Transverse colon (tissue), 4 donors: Measurements from ENCODE around the gene RNF13. TPM values are rescaled to one million over a fixed set of nuclear protein-coding genes. Genes with fewer than 3 reads are reported as not detected.

Source experiments
- DNase-seq: peaks from one replicate; pipeline ENCODE4 v3.0.0-alpha.2; 2019
- H3K27ac ChIP-seq, 4 donors: fragments of 200-600 bp; sonication (generic); 2 replicates each; pipeline ENCODE4 v1.5.1; 2016 to 2018; ENCODE audit warnings: inconsistent platforms in 4 of 4
- H3K27me3 ChIP-seq: fragments of 200-600 bp; sonication (generic); 2 replicates; pipeline ENCODE4 v1.5.1; 2017; ENCODE audit warnings: inconsistent platforms
- H3K36me3 ChIP-seq, 4 donors: fragments of 200-600 bp; sonication (generic); 2 replicates each; pipeline ENCODE4 v1.5.1; 2017 to 2019; ENCODE audit warnings: inconsistent platforms in 4 of 4
- H3K4me1 ChIP-seq, 4 donors: fragments of 200-600 bp; sonication (generic); 2 replicates each; pipeline ENCODE4 v1.5.1; 2017 to 2020; ENCODE audit warnings: inconsistent platforms in 4 of 4
- H3K4me3 ChIP-seq, 4 donors: fragments of 200-600 bp; sonication (generic); 1 replicate in 1 of 4; 2 replicates in 3 of 4; pipeline versions ENCODE4 v1.5.1 to v1.6.1; 2017 to 2019; ENCODE audit warnings: inconsistent platforms in 4 of 4
- H3K9me3 ChIP-seq, 2 donors: fragments of 200-600 bp; sonication (generic); 2 replicates each; pipeline ENCODE4 v1.5.1; 2017 to 2019; ENCODE audit warnings: inconsistent platforms in 2 of 2
- EP300 ChIP-seq: sonication (generic); formaldehyde crosslinking; IDR thresholded peaks from one replicate; pipeline ENCODE4 v1.6.1; 2017; ENCODE audit warnings: antibody characterized with exemption, low read depth
- POLR2A ChIP-seq: fragments of 450-650 bp; IDR thresholded peaks from one replicate; pipeline ENCODE4 v1.6.1; 2016; ENCODE audit warnings: antibody characterized with exemption, mild to moderate bottlenecking, moderate library complexity
- POLR2AphosphoS5 ChIP-seq, 3 donors: sonication (generic); formaldehyde crosslinking; IDR thresholded peaks; one replicate each; pipeline ENCODE4 v1.6.1; 2016; ENCODE audit warnings: antibody characterized with exemption in 3 of 3
- WGBS, 2 donors: methylation state at CpG; one replicate each; pipeline ENCODE4 v1.1.5; 2018; ENCODE audit warnings: low coverage in 1 of 2; 5-methylcytosine and 5-hydroxymethylcytosine counted together
- in situ Hi-C, 4 donors: fragments of 200-750 bp; cut with MboI; loops; one replicate each; pipeline versions ENCODE4 v1.15.0 to v1.15.1; 2017; ENCODE audit warnings: low sequenced_read_pairs in 3 of 4, low pct_ligation_motif_present in 1 of 4, low pct_unique_long_range_greater_than_20kb in 1 of 4
- intact Hi-C: fragments of 100-400 bp; cut with DNase I; formaldehyde crosslinking; loops from one replicate; pipeline ENCODE4 v1.15.1; 2023; ENCODE audit warnings: low total_unique reads
- total RNA-seq, 4 donors: library from RNA; depleted of rRNA; stranded (reverse); fragments of >200 nt; gene quantifications; one replicate each; pipeline ENCODE4 v1.1.0, GENCODE V29; 2016
- TF ChIP-seq, protein P1 (sequence below), 5 experiments: fragments of 200-600 bp in 3 of 5; fragments of 450-650 bp in 2 of 5; sonication (generic) in 3 of 5; IDR thresholded peaks; 1 replicate in 2 of 5; 2 replicates in 3 of 5; pipeline ENCODE4 v1.5.1; 2016 to 2017; ENCODE audit warnings: antibody characterized with exemption in 5 of 5, inconsistent platforms in 3 of 5, mild to moderate bottlenecking in 2 of 5, moderate library complexity in 1 of 5

Gene RNF13
- total RNA-seq, 4 donors from 2014 or later: 18.3 to 68.6 (median 42.8) TPM

DNA sequence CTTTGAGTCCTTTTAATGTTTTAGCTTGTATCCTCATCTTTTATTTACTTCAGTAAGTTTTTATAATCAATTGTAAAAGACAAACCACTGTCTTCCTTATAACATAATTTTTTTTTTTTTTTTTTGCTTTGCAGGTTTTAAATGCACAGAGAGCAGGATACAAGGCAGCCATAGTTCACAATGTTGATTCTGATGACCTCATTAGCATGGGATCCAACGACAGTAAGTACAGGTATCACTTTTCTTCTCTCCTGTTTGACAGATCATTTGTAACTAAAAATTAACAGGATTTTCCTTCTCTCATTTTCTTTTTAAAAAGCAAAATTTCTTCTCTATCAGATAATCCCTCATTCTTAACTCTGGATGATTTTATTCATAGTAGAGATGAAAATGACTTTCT, 82.3 kb downstream of the RNF13 start:
- no peaks in the 10 kb centered on the region for H3K27me3 ChIP-seq
- H3K4me3 ChIP-seq: no peak overlapping the region
- no peaks in the 10 kb centered on the region for H3K9me3 ChIP-seq
- DNase-seq: no peak
- H3K4me1 ChIP-seq: peaks cover 0 to 16% (median 0%) of the 10 kb centered on the region in 4 donors
- intact Hi-C loops: no loop called here
- TF ChIP-seq POLR2AphosphoS5 (IDR thresholded peaks at IDR 0.05) (no peak), POLR2A (no peak)
- TF ChIP-seq, protein P1, sequence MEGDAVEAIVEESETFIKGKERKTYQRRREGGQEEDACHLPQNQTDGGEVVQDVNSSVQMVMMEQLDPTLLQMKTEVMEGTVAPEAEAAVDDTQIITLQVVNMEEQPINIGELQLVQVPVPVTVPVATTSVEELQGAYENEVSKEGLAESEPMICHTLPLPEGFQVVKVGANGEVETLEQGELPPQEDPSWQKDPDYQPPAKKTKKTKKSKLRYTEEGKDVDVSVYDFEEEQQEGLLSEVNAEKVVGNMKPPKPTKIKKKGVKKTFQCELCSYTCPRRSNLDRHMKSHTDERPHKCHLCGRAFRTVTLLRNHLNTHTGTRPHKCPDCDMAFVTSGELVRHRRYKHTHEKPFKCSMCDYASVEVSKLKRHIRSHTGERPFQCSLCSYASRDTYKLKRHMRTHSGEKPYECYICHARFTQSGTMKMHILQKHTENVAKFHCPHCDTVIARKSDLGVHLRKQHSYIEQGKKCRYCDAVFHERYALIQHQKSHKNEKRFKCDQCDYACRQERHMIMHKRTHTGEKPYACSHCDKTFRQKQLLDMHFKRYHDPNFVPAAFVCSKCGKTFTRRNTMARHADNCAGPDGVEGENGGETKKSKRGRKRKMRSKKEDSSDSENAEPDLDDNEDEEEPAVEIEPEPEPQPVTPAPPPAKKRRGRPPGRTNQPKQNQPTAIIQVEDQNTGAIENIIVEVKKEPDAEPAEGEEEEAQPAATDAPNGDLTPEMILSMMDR (IDR thresholded peaks at IDR 0.05): no peak
- 73 to 83% methylated on average over 1 of the region's 1 CpG for WGBS, 2 donors
- in situ Hi-C loops: no loop called here
- H3K27ac ChIP-seq: no peak overlapping the region
- peaks cover 0 to 8% (median 2%) of the 10 kb centered on the region in 4 donors for H3K36me3 ChIP-seq

- in situ Hi-C loops: no loop called here
- no peak overlapping the region for H3K27ac ChIP-seq
- no peak for DNase-seq
- 93 to 94% methylated on average over 2 of the region's 2 CpGs for WGBS, 2 donors
- peaks cover 0 to 8% (median 2%) of the 10 kb centered on the region in 4 donors for H3K36me3 ChIP-seq
- no peaks in the 10 kb centered on the region for H3K27me3 ChIP-seq
- TF ChIP-seq POLR2A (no peak), EP300 (no peak), POLR2AphosphoS5 (IDR thresholded peaks at IDR 0.05) (no peak)
- TF ChIP-seq, protein P1 (IDR thresholded peaks at IDR 0.05): no peak
- H3K4me1 ChIP-seq: peaks cover 0 to 11% (median 0%) of the 10 kb centered on the region in 4 donors
- no peaks in the 10 kb centered on the region for H3K9me3 ChIP-seq
- intact Hi-C loops: no loop called here
- H3K4me3 ChIP-seq: no peak overlapping the region
Measured at GRCh38 chr3:149895769-149896168, 82.8 kb downstream of the RNF13 start.

- intact Hi-C loops (loop anchor here (2.0 kb wide), 1 partner anchor 18 kb away; no protein-coding TSS in a partner anchor), in situ Hi-C loops (no loop called here)
- TF ChIP-seq, protein P1 (IDR thresholded peaks at IDR 0.05): no peak
- TF ChIP-seq EP300 (no peak), POLR2AphosphoS5 (IDR thresholded peaks at IDR 0.05) (no peak), POLR2A (no peak)
- Histone ChIP-seq H3K4me1 (peaks cover 0 to 4% (median 0%) of the 10 kb centered on the region in 4 donors), H3K4me3 (no peak overlapping the region), H3K36me3 (peaks cover 0 to 8% (median 2%) of the 10 kb centered on the region in 4 donors), H3K27ac (no peak overlapping the region), H3K27me3 (no peaks in the 10 kb centered on the region), H3K9me3 (no peaks in the 10 kb centered on the region)
- no peak for DNase-seq
- 83 to 90% methylated on average over 2 of the region's 2 CpGs for WGBS, 2 donors
Measured at GRCh38 chr3:149898771-149899170, 85.8 kb downstream of the RNF13 start.

GRCh38 chr3:149900322-149900721, 87.3 kb downstream of the RNF13 start:
- in situ Hi-C loops: no loop called here
- H3K36me3 ChIP-seq: peaks cover 0 to 8% (median 2%) of the 10 kb centered on the region in 4 donors
- intact Hi-C loops: no loop called here

More at GRCh38 chr3:149900322-149900721, 87.3 kb downstream of the RNF13 start:
- TF ChIP-seq, protein P1 (IDR thresholded peaks at IDR 0.05): no peak
- TF ChIP-seq EP300: no peak
- no peak for TF ChIP-seq POLR2AphosphoS5 (IDR thresholded peaks at IDR 0.05)
- no peak for TF ChIP-seq POLR2A
- Histone ChIP-seq H3K27me3 (no peaks in the 10 kb centered on the region), H3K9me3 (no peaks in the 10 kb centered on the region), H3K4me1 (no peaks in the 10 kb centered on the region), H3K4me3 (no peak overlapping the region), H3K27ac (no peak overlapping the region)
- no peak for DNase-seq
